CD4-positive, alpha-beta T cell treated with Interleukin-21 for 1 hour (primary cell): ENCODE data around the gene ITGA7.

ENCODE experiments used
- DNase-seq: peaks from one replicate; pipeline ENCODE4 v3.0.0-alpha.2; 2020

The ITGA7 gene

DNA sequence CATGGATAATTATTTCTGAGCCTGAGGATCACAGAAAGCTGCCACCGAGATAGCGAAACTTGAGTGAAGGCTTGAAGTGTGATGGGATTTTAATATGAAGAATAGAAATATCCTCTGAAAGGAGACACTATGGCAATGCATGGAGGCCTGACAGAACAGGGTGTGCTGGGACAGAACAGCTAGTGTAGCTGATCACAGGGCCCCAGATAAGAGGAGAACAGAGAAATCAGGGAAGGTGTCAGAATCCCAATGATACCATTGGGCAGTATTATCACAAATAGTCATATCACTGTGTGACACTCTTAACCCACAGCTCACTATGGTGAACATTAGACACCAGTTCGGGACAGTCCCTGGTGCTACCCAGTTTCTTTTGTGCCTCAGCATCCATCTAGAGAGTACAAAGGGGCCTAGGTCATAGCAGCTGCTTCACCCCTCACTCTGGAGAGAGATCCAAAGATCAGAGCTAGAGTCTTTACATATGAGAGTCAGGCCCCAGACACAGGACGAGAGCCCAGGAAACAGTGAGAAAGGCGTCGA lies 71.5 kb downstream of the ITGA7 start:
- no peak for DNase-seq
